CD4-positive, alpha-beta T cell (primary cell): Measurements from ENCODE around the gene SH3RF3. TPM values are rescaled to one million over a fixed set of nuclear protein-coding genes. Genes with fewer than 3 reads are reported as not detected.

Experiments
- ATAC-seq: fragments of 200-7000 bp; cut with Tn5 transposase; one replicate; pipeline ENCODE4 v1.10.0; 2022; ENCODE audit warnings: mild to moderate bottlenecking; ENCODE audit not compliant: poor library complexity
- CTCF ChIA-PET: fragments of 350-600 bp; sonication (Branson Sonifier 250); formaldehyde crosslinking; loops from one replicate; lab custom pipeline; 2021; ENCODE audit warnings: antibody characterized with exemption, inconsistent platforms; lab: Charles Lee
- POLR2A ChIA-PET: fragments of 350-600 bp; sonication (Branson Sonifier 250); formaldehyde crosslinking; loops from one replicate; lab custom pipeline; 2021; ENCODE audit warnings: antibody characterized with exemption, inconsistent platforms; lab: Charles Lee
- DNase-seq, 14 experiments: peaks; one replicate each; pipeline ENCODE4 v3.0.0-alpha.2; 2013 to 2020; ENCODE audit warnings: mixed read lengths in 2 of 14
- H3K27ac ChIP-seq, 2 donors: one replicate each; pipeline versions ENCODE4 v1.5.1 to v1.7.0; 2013; ENCODE audit warnings: low read length in 2 of 2, low read depth in 1 of 2, mild to moderate bottlenecking in 1 of 2
- H3K27me3 ChIP-seq, 2 experiments: 1 replicate in 1 of 2; 2 replicates in 1 of 2; pipeline versions ENCODE4 v1.6.1 to v1.7.0; 2013; ENCODE audit warnings: low read length in 2 of 2, control low read depth in 1 of 2, mild to moderate bottlenecking in 1 of 2, moderate library complexity in 1 of 2; ENCODE audit not compliant: insufficient read depth in 2 of 2, control insufficient read depth in 1 of 2
- H3K36me3 ChIP-seq: one replicate; pipeline ENCODE4 v1.6.1; 2013; ENCODE audit warnings: low read length, control low read depth; ENCODE audit not compliant: insufficient read depth
- H3K4me1 ChIP-seq: one replicate; pipeline ENCODE4 v1.6.1; 2013; ENCODE audit warnings: low read length, control low read depth; ENCODE audit not compliant: insufficient read depth
- H3K4me3 ChIP-seq: one replicate; pipeline ENCODE4 v1.5.1; 2013; ENCODE audit warnings: mild to moderate bottlenecking, low read length, moderate library complexity
- H3K9me3 ChIP-seq, 2 experiments: 1 replicate in 1 of 2; 2 replicates in 1 of 2; pipeline versions ENCODE4 v1.6.1 to v1.7.0; 2013; ENCODE audit warnings: low read length in 2 of 2, mild to moderate bottlenecking in 2 of 2, control low read depth in 1 of 2, moderate library complexity in 1 of 2; ENCODE audit not compliant: control insufficient read depth in 1 of 2, insufficient read depth in 1 of 2
- H3K27ac Mint-ChIP-seq: one replicate; pipeline ENCODE4 v1.8.0; 2020; ENCODE audit warnings: mixed read lengths
- H3K27me3 Mint-ChIP-seq: one replicate; pipeline ENCODE4 v1.8.0; 2021; ENCODE audit warnings: mixed read lengths
- H3K36me3 Mint-ChIP-seq: one replicate; pipeline ENCODE4 v1.8.0; 2021; ENCODE audit warnings: low read depth, mixed read lengths
- H3K4me1 Mint-ChIP-seq: one replicate; pipeline ENCODE4 v1.8.0; 2021; ENCODE audit warnings: low read depth, mixed read lengths
- H3K4me3 Mint-ChIP-seq: one replicate; pipeline ENCODE4 v1.8.0; 2020; ENCODE audit warnings: mild to moderate bottlenecking, mixed read lengths
- H3K9me3 Mint-ChIP-seq: one replicate; pipeline ENCODE4 v1.8.0; 2020; ENCODE audit warnings: mixed read lengths
- intact Hi-C, 2 experiments: fragments of 100-400 bp; cut with DNase I in 1 of 2; cut with micrococcal nuclease in 1 of 2; formaldehyde crosslinking; loops; one replicate each; pipeline versions ENCODE4 v1.15.1 to v1.9.0; 2023 to 2025; cut with DNase I, micrococcal nuclease
- total RNA-seq, 174 experiments: library from RNA in 2 of 174; stranded (reverse) in 2 of 174; gene quantifications; one replicate each; pipeline ENCODE4 v1.2.3 and lab custom pipeline; 2021 to 2026
- TF ChIP-seq, protein P1 (sequence below): fragments of 200-600 bp; IDR thresholded peaks from one replicate; pipeline ENCODE4 v1.8.0; 2022; ENCODE audit warnings: antibody characterized with exemption, mild to moderate bottlenecking

Gene SH3RF3
- total RNA-seq, 2 experiments from 2014 or later = 5.2 to 5.9 TPM

DNA sequence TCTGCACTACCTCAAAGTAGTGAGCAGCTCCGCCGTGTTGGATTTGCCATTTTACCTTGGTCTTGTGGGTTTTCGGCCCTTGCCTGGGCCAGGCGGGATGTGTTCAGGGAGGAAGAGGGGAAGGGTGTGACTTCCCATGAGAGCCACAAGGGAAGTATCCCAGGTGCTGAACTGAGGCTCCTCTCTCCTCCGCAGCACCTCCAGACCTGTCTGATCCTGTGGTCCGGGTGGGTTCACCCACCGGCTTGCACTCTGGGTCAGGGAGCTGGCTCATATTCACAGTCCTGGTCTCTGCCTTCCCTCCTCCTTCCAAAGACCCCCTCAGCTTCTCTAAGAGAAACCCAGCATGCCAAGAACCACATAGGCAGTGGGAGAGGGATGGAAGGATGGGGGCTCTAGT lies 249.0 kb downstream of the SH3RF3 start:
- no peak for ATAC-seq
- H3K27ac Mint-ChIP-seq = no peak overlapping the region
- H3K9me3 Mint-ChIP-seq = no peaks in the 10 kb centered on the region
- intact Hi-C loops = no loop called here
- H3K4me3 ChIP-seq = no peak overlapping the region
- no peaks in the 10 kb centered on the region for H3K27me3 Mint-ChIP-seq
- no peaks in the 10 kb centered on the region for H3K9me3 ChIP-seq
- TF ChIP-seq, protein P1, sequence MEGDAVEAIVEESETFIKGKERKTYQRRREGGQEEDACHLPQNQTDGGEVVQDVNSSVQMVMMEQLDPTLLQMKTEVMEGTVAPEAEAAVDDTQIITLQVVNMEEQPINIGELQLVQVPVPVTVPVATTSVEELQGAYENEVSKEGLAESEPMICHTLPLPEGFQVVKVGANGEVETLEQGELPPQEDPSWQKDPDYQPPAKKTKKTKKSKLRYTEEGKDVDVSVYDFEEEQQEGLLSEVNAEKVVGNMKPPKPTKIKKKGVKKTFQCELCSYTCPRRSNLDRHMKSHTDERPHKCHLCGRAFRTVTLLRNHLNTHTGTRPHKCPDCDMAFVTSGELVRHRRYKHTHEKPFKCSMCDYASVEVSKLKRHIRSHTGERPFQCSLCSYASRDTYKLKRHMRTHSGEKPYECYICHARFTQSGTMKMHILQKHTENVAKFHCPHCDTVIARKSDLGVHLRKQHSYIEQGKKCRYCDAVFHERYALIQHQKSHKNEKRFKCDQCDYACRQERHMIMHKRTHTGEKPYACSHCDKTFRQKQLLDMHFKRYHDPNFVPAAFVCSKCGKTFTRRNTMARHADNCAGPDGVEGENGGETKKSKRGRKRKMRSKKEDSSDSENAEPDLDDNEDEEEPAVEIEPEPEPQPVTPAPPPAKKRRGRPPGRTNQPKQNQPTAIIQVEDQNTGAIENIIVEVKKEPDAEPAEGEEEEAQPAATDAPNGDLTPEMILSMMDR = no peak
- POLR2A ChIA-PET = no interaction called here
- peaks cover 4% of the 10 kb centered on the region for H3K4me1 Mint-ChIP-seq
- no peaks in the 10 kb centered on the region for H3K27me3 ChIP-seq
- H3K27ac ChIP-seq = no peak overlapping the region
- no peak for DNase-seq
- no peaks in the 10 kb centered on the region for H3K36me3 ChIP-seq
- peaks cover 8% of the 10 kb centered on the region for H3K36me3 Mint-ChIP-seq
- H3K4me3 Mint-ChIP-seq = no peak overlapping the region
- H3K4me1 ChIP-seq = no peaks in the 10 kb centered on the region
- CTCF ChIA-PET = no interaction called here

DNA sequence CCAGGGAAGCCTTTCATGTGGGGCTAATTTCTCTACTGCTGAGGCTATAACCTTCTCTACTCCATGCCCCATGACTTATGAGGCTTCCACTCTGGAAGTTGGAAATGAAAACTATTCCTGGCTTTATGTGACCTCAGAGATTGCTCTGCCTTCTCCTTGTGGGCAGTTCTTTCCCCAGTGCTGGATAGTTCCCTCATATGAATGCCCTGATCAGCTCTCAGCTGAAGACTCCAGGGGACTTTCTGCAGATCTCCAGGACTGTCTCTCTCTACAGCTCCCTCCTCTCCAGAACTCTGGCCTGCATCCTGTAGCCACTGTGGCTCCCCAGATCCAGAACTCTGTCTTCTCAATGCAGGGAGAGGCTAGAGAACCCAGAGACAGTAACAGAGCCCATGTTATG lies 249.7 kb downstream of the SH3RF3 start:
- Histone ChIP-seq H3K9me3 (no peaks in the 10 kb centered on the region), H3K27me3 (no peaks in the 10 kb centered on the region), H3K27ac (no peak overlapping the region), H3K36me3 (no peaks in the 10 kb centered on the region), H3K4me1 (no peaks in the 10 kb centered on the region), H3K4me3 (no peak overlapping the region)
- CTCF ChIA-PET = no interaction called here
- intact Hi-C loops = no loop called here
- H3K27ac Mint-ChIP-seq = no peak overlapping the region
- DNase-seq (no peak), ATAC-seq (no peak)
- H3K4me3 Mint-ChIP-seq = no peak overlapping the region
- POLR2A ChIA-PET = no interaction called here
- no peaks in the 10 kb centered on the region for H3K27me3 Mint-ChIP-seq
- TF ChIP-seq, protein P1 = no peak
- peaks cover 5% of the 10 kb centered on the region for H3K36me3 Mint-ChIP-seq
- peaks cover 4% of the 10 kb centered on the region for H3K4me1 Mint-ChIP-seq
- H3K9me3 Mint-ChIP-seq = no peaks in the 10 kb centered on the region

DNA sequence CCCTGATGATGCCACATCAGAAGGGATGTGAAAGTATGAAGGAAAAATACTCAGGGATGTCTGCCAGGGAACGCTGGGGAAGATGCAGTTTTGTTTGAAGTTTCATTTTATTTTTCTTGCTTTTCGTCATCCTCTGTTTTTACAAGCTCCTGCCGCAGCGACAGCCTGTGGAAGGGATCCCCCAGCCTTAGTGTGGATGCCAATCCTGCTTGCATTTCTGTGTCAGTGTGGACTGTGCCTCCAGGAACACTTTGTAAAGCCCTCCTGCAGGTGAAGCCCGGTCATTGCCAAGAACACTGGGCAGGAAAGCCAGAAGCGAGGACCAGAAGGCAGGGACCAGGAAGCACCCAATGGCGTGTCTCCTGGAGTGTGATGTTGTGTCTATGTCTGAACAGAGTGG lies 250.5 kb downstream of the SH3RF3 start:
- Mint-ChIP-seq H3K9me3 (no peaks in the 10 kb centered on the region), H3K36me3 (peaks cover 5% of the 10 kb centered on the region), H3K4me3 (no peak overlapping the region), H3K27me3 (no peaks in the 10 kb centered on the region), H3K4me1 (peaks cover 4% of the 10 kb centered on the region), H3K27ac (no peak overlapping the region)
- H3K27me3 ChIP-seq = no peaks in the 10 kb centered on the region
- TF ChIP-seq, protein P1 = no peak
- intact Hi-C loops = no loop called here
- H3K4me3 ChIP-seq = no peak overlapping the region
- ATAC-seq = no peak
- DNase-seq = no peak
- no peak overlapping the region for H3K27ac ChIP-seq
- H3K9me3 ChIP-seq = no peaks in the 10 kb centered on the region
- H3K4me1 ChIP-seq = no peaks in the 10 kb centered on the region
- CTCF ChIA-PET = no interaction called here
- no peaks in the 10 kb centered on the region for H3K36me3 ChIP-seq
- POLR2A ChIA-PET = no interaction called here
